Stimulated activated CD8-positive, alpha-beta memory T cell treated with anti-CD3 and anti-CD28 coated beads, Interleukin-2, amount 100 ng/mL, for 48 hours (primary cell): Measurements from ENCODE around the gene TLR7.

ENCODE experiments used
- DNase-seq, 2 donors: peaks; one replicate each; pipeline ENCODE4 v3.0.0-alpha.2; 2020; ENCODE audit warnings: low read depth in 2 of 2

TLR7 gene

GRCh38 chrX:12891171-12891570 is 24.3 kb downstream of the TLR7 start:
- no peak for DNase-seq

GRCh38 chrX:12891915-12892506 is 25.1 kb downstream of the TLR7 start:
- no peak for DNase-seq

- DNase-seq, result no peak
These were observed 25.8 kb downstream of the TLR7 start for GRCh38 chrX:12892716-12893115.

GRCh38 chrX:12894074-12895030 is 27.5 kb downstream of the TLR7 start:
- DNase-seq, result peak; percentile 8 to 26

- DNase-seq, result no peak
These were observed 29.0 kb downstream of the TLR7 start for GRCh38 chrX:12895866-12896265.

- no peak for DNase-seq
These were observed 30.1 kb downstream of the TLR7 start for GRCh38 chrX:12896935-12897334.

- DNase-seq, result no peak
These were observed 31.2 kb downstream of the TLR7 start for GRCh38 chrX:12898073-12898472.

- no peak for DNase-seq
These were observed 32.6 kb downstream of the TLR7 start for GRCh38 chrX:12899506-12899905.

- DNase-seq, result peak; percentile 45 to 51
These were observed 34.6 kb downstream of the TLR7 start for GRCh38 chrX:12901486-12901885.

GRCh38 chrX:12903646-12904045 is 36.8 kb downstream of the TLR7 start:
- no peak for DNase-seq

- DNase-seq, result no peak
These were observed 39.3 kb downstream of the TLR7 start, which contains the start of gene TLR8 for GRCh38 chrX:12906046-12906761. TLR8 (plus strand) TSS chrX:12906620; CDS start chrX:12906707, 87 bp downstream.

GRCh38 chrX:12910423-12911121 is 43.7 kb downstream of the TLR7 start:
- no peak for DNase-seq

GRCh38 chrX:12911122-12911470 is 44.2 kb downstream of the TLR7 start:
- DNase-seq, result no peak

GRCh38 chrX:12912791-12913482 is 46.1 kb downstream of the TLR7 start:
- DNase-seq, result no peak

GRCh38 chrX:12917753-12918152 is 50.9 kb downstream of the TLR7 start:
- no peak for DNase-seq

GRCh38 chrX:12919051-12919450 is 52.2 kb downstream of the TLR7 start:
- no peak for DNase-seq

GRCh38 chrX:12919620-12920019 is 52.7 kb downstream of the TLR7 start:
- DNase-seq, result no peak

- DNase-seq, result no peak
These were observed 54.1 kb downstream of the TLR7 start for GRCh38 chrX:12920990-12921389.

- DNase-seq, result no peak
These were observed 55.2 kb downstream of the TLR7 start for GRCh38 chrX:12921886-12922598.

GRCh38 chrX:12922599-12922919 is 55.7 kb downstream of the TLR7 start:
- no peak for DNase-seq

GRCh38 chrX:12929701-12930100 is 62.8 kb downstream of the TLR7 start:
- DNase-seq, result no peak
